Tibial nerve (tissue), 4 donors: Measurements from ENCODE around the gene PKNOX2. TPM values are rescaled to one million over a fixed set of nuclear protein-coding genes. Genes with fewer than 3 reads are reported as not detected.

Experiments
- DNase-seq, 2 donors: peaks; one replicate each; pipeline ENCODE4 v3.0.0-alpha.2; 2019; ENCODE audit warnings: low spot score in 2 of 2
- H3K27ac ChIP-seq, 4 donors: fragments of 200-600 bp; sonication (generic) in 3 of 4; one replicate each; pipeline ENCODE4 v1.5.1; 2017 to 2019; ENCODE audit warnings: mild to moderate bottlenecking in 1 of 4
- H3K27me3 ChIP-seq, 2 donors: fragments of 200-600 bp; sonication (generic) in 1 of 2; one replicate each; pipeline versions ENCODE4 v1.5.1 to v1.6.0; 2017 to 2019
- H3K36me3 ChIP-seq, 3 donors: fragments of 200-600 bp; sonication (generic); one replicate each; pipeline ENCODE4 v1.5.1; 2018 to 2019
- H3K4me1 ChIP-seq, 4 donors: fragments of 200-600 bp; sonication (generic) in 3 of 4; one replicate each; pipeline ENCODE4 v1.5.1; 2017 to 2019
- H3K4me3 ChIP-seq, 4 donors: fragments of 200-600 bp; sonication (generic) in 3 of 4; one replicate each; pipeline ENCODE4 v1.5.1; 2017 to 2019; ENCODE audit warnings: mild to moderate bottlenecking in 1 of 4, moderate library complexity in 1 of 4
- H3K9me3 ChIP-seq, 4 donors: fragments of 200-600 bp; sonication (generic) in 3 of 4; one replicate each; pipeline ENCODE4 v1.5.1; 2017 to 2019
- EP300 ChIP-seq, 2 donors: sonication (generic); formaldehyde crosslinking; IDR thresholded peaks; one replicate each; pipeline ENCODE4 v1.6.1; 2017; ENCODE audit warnings: antibody characterized with exemption in 2 of 2, mild to moderate bottlenecking in 1 of 2
- POLR2A ChIP-seq, 2 donors: fragments of 450-650 bp; IDR thresholded peaks; one replicate each; pipeline ENCODE4 v1.6.1; 2017; ENCODE audit warnings: antibody characterized with exemption in 2 of 2, mild to moderate bottlenecking in 2 of 2, moderate library complexity in 2 of 2
- WGBS, 2 donors: methylation state at CpG; one replicate each; pipeline ENCODE4 v1.1.5; 2018; 5-methylcytosine and 5-hydroxymethylcytosine counted together
- total RNA-seq, 4 donors: library from RNA; depleted of rRNA; stranded (reverse); fragments of >200 nt; gene quantifications; one replicate each; pipeline ENCODE4 v1.1.0, GENCODE V29; 2016
- TF ChIP-seq, protein P1 (sequence below), 5 experiments: fragments of 200-600 bp in 3 of 5; fragments of 450-650 bp in 2 of 5; sonication (generic) in 3 of 5; IDR thresholded peaks; one replicate each; pipeline ENCODE4 v1.5.1; 2016 to 2019; ENCODE audit warnings: antibody characterized with exemption in 5 of 5, mild to moderate bottlenecking in 3 of 5, moderate library complexity in 2 of 5

The PKNOX2 gene
- total RNA-seq, 4 donors from 2014 or later = 5.7 to 7.2 (median 6.4) TPM

DNA sequence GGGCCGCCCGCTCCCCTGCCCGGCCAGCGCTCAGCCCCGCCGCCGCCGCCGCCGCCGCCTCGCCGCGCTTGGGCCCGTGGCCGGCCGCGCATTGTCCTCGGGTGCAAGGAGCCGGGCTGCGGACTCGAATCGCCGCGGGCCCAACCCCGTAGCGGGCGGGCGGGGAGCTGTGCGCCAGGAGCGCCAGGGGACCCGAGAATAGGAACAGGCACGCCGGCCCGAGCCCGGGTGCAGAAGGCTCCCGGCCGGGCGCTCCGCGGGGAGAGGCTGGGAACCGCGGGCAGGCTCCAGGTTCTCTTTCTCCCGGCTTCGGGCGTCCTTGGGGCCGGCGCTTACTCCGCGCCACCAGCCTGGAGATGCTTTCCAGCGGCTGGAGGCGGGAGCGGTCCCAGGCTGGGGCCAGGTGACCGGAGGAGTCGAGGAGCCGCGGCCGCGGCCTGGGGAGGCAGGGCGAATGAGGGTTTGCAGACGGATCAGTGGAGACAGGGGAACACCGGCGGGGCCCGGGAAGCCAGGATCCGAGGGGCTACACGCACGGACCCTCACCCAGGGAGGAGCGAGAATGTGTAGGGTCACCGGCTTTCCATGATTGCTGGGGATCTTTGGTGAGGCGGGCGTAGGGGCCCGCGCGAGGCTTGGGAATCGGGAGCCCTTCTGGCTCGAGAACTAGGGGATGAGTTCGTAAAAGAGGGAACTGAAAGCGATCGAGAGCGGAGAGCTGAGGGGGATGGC is 726 bp downstream of the PKNOX2 start:
- peak overlapping the region; percentile 75 to 94 (median 88) for H3K27ac ChIP-seq
- no peaks in the 10 kb centered on the region for H3K36me3 ChIP-seq
- WGBS, 2 donors = 0 to 2% methylated on average over 47 to 80 of the region's 80 CpGs
- TF ChIP-seq EP300 (IDR thresholded peaks at IDR 0.05) = no peak
- no peak for TF ChIP-seq POLR2A (IDR thresholded peaks at IDR 0.05)
- TF ChIP-seq, protein P1, sequence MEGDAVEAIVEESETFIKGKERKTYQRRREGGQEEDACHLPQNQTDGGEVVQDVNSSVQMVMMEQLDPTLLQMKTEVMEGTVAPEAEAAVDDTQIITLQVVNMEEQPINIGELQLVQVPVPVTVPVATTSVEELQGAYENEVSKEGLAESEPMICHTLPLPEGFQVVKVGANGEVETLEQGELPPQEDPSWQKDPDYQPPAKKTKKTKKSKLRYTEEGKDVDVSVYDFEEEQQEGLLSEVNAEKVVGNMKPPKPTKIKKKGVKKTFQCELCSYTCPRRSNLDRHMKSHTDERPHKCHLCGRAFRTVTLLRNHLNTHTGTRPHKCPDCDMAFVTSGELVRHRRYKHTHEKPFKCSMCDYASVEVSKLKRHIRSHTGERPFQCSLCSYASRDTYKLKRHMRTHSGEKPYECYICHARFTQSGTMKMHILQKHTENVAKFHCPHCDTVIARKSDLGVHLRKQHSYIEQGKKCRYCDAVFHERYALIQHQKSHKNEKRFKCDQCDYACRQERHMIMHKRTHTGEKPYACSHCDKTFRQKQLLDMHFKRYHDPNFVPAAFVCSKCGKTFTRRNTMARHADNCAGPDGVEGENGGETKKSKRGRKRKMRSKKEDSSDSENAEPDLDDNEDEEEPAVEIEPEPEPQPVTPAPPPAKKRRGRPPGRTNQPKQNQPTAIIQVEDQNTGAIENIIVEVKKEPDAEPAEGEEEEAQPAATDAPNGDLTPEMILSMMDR (IDR thresholded peaks at IDR 0.05) = no peak
- H3K4me3 ChIP-seq = peak overlapping the region; percentile 64 to 82 (median 72)
- peaks cover 0 to 54% (median 24%) of the 10 kb centered on the region in 4 donors for H3K4me1 ChIP-seq
- H3K9me3 ChIP-seq = no peaks in the 10 kb centered on the region
- no peak for DNase-seq
- no peaks in the 10 kb centered on the region for H3K27me3 ChIP-seq

DNA sequence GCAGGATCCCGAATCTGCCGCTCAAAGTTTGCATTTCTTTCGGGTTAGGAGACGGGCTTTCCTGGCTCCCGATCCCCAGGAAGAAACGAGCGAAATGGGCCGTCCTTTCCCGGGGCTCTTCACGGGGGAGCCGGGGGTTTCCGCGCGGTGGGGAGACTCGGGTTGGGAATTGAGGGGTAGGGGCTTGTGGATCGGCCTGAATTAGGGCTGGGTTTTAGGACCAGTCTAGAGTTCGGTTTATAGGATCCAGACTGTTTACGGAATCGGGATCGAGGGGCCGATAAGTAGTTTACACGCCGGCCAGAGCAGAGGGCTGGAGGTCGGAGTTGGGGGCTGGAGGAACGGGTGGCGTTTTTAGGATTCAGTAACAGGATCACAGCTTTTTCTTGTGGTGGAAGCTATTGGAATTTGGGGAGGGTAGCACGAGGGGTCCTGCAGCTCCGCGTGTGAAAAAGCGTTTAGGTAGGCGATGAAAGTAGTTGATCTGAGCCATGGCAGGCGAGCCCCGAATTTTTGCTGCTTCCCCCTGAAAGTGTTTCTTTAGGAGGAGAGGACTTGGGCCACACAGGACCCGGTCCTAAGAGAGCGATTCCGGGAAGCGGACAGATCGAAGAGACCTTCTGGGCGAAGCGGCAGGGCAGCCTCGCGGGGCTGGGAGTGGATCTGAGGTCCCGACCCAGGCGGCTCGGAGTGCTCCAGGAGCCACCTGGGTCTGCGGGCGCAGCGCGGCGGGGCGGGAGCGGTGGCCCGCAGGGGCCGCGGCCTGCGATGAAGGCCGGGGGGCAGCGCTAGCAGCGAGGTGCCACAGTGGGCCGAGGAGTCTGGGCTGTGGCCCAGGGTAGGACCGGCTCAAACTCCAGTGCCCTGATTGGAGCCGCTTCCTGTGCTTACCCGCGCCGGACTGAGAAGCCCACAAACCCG is 1.6 kb downstream of the PKNOX2 start:
- TF ChIP-seq POLR2A (IDR thresholded peaks at IDR 0.05) = peak in 1 of 2 donors; percentile 3
- TF ChIP-seq, protein P1 (IDR thresholded peaks at IDR 0.05) = no peak
- H3K9me3 ChIP-seq = no peaks in the 10 kb centered on the region
- H3K36me3 ChIP-seq = no peaks in the 10 kb centered on the region
- peak overlapping the region; percentile 75 to 94 (median 88) for H3K27ac ChIP-seq
- H3K27me3 ChIP-seq = no peaks in the 10 kb centered on the region
- peak overlapping the region; percentile 64 to 82 (median 72) for H3K4me3 ChIP-seq
- peaks cover 0 to 62% (median 27%) of the 10 kb centered on the region in 4 donors for H3K4me1 ChIP-seq
- DNase-seq = no peak
- WGBS, 2 donors = 1 to 2% methylated on average over 41 to 64 of the region's 66 CpGs

DNA sequence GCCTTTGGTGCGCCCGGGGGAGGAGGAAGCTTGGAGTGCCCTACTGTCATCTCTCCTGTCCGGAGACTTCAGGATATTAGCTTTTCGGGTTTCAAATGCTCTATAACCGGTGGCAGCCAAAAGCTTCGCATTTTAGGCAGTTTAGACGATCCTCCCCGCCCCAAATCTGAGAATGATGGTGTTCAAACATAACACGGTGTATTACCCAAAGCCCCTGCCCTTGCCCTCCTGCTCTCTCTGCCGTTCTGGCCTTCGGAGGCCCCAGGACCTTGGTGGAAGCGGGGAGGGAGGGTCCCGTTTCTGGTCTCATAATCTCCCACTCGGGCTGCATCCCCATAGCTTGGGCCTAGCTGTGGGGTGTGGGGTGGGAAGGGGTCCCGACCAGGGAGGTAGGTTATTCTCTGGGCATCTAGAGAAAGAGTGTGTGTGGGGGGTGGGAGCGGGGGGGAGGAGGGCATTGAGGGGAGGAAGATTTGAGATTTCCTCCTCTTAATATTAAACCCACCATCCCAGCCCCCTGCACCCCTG is 2.3 kb downstream of the PKNOX2 start:
- H3K27ac ChIP-seq = peak overlapping the region; percentile 75 to 94 (median 88)
- no peak for DNase-seq
- no peaks in the 10 kb centered on the region for H3K9me3 ChIP-seq
- peak overlapping the region; percentile 64 to 82 (median 72) for H3K4me3 ChIP-seq
- no peaks in the 10 kb centered on the region for H3K27me3 ChIP-seq
- no peaks in the 10 kb centered on the region for H3K36me3 ChIP-seq
- peaks cover 0 to 66% (median 27%) of the 10 kb centered on the region in 4 donors for H3K4me1 ChIP-seq
- TF ChIP-seq EP300 (IDR thresholded peaks at IDR 0.05) = no peak
- TF ChIP-seq POLR2A (IDR thresholded peaks at IDR 0.05) = no peak
- TF ChIP-seq, protein P1 (IDR thresholded peaks at IDR 0.05) = no peak
- WGBS, 2 donors = 8 to 14% methylated on average over 11 to 16 of the region's 16 CpGs

DNA sequence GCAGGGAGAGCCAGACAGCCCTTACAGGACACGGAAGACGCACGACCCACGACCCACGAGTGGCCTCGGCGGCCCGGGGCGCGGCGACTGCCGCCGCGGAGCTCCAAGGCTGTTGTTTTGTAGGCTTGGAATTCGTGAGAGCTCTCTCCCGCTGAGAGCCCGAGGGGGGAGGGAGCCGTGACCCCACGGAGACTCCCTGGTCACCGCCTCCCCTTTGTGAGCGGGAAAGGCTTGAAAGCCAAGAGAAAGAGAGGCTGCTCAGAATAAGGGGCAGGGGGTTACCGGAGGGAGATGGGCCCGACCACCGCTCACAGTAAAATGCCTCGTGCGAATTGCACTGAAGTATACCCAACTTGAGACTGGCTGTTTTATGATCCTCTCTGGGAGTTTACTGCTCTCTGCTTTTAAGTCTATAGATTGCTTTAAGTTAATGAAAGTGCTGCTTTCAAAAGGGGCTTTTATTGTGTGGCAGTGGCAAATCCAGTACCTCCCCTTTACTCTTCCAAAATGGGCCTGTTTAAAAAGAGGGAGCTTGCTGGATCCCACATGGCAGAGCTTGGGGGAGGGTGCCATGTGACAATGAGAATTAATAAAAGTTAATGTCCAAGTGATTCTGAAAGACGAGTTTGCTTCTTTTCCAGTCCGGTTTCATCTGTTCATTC is 2.9 kb downstream of the PKNOX2 start:
- Histone ChIP-seq H3K27me3 (no peaks in the 10 kb centered on the region), H3K4me1 (peaks cover 0 to 66% (median 27%) of the 10 kb centered on the region in 4 donors), H3K27ac (peak overlapping the region; percentile 75 to 94 (median 88)), H3K4me3 (peak overlapping the region; percentile 64 to 82 (median 72)), H3K9me3 (no peaks in the 10 kb centered on the region), H3K36me3 (no peaks in the 10 kb centered on the region)
- TF ChIP-seq, protein P1 (IDR thresholded peaks at IDR 0.05) = no peak
- TF ChIP-seq POLR2A (IDR thresholded peaks at IDR 0.05) (peak in 1 of 2 donors; percentile 33), EP300 (IDR thresholded peaks at IDR 0.05) (peak in 1 of 2 donors; percentile 37)
- 10% methylated on average over 28 of the region's 28 CpGs for WGBS, 2 donors
- no peak for DNase-seq
